GM23338 (cell line): Measurements from ENCODE around the gene SOD2. TPM values are rescaled to one million over a fixed set of nuclear protein-coding genes. Genes with fewer than 3 reads are reported as not detected.

Experiments used
- ATAC-seq: fragments of 200-7000 bp; cut with Tn5 transposase; 3 replicates; pipeline ENCODE4 v1.9.1; 2020
- DNase-seq: peaks from one replicate; pipeline ENCODE4 v3.0.0-alpha.2; 2015; ENCODE audit warnings: low spot score
- H2AFZ ChIP-seq: fragments of 200-600 bp; sonication (generic); 2 replicates; pipeline ENCODE4 v1.8.0; 2016; ENCODE audit warnings: antibody characterized with exemption, mild to moderate bottlenecking, moderate library complexity
- H3F3A ChIP-seq: fragments of 200-600 bp; sonication (generic); replicated peaks from 2 replicates; pipeline ENCODE4 v1.8.0; 2017; ENCODE audit warnings: antibody characterized with exemption, mixed run types, low read depth
- H3K27ac ChIP-seq: fragments of 200-600 bp; sonication (generic); 2 replicates; pipeline ENCODE4 v1.6.1; 2016; ENCODE audit warnings: low read depth
- H3K27me3 ChIP-seq: fragments of 200-600 bp; sonication (generic); 2 replicates; pipeline ENCODE4 v1.8.0; 2016; ENCODE audit warnings: mild to moderate bottlenecking, mixed run types, moderate library complexity; ENCODE audit not compliant: insufficient read depth
- H3K36me3 ChIP-seq: fragments of 200-600 bp; sonication (generic); 2 replicates; pipeline ENCODE4 v1.8.0; 2016; ENCODE audit warnings: mild to moderate bottlenecking; ENCODE audit not compliant: insufficient read depth
- H3K4me1 ChIP-seq: fragments of 200-600 bp; sonication (generic); 2 replicates; pipeline ENCODE4 v1.8.0; 2016; ENCODE audit warnings: mild to moderate bottlenecking, moderate library complexity; ENCODE audit not compliant: insufficient read depth
- H3K4me2 ChIP-seq: fragments of 200-600 bp; sonication (generic); 2 replicates; pipeline ENCODE4 v1.7.1; 2017; ENCODE audit warnings: mixed run types
- H3K4me3 ChIP-seq: fragments of 200-600 bp; sonication (generic); 2 replicates; pipeline ENCODE4 v1.6.1; 2016; ENCODE audit warnings: mixed run types
- H3K79me2 ChIP-seq: fragments of 200-600 bp; sonication (generic); replicated peaks from 2 replicates; pipeline ENCODE4 v1.8.0; 2017; ENCODE audit warnings: mild to moderate bottlenecking; ENCODE audit not compliant: insufficient read depth
- H3K9me2 ChIP-seq: fragments of 200-600 bp; sonication (generic); 2 replicates; pipeline ENCODE4 v1.8.0; 2017; ENCODE audit not compliant: insufficient read depth
- H4K20me1 ChIP-seq: fragments of 200-600 bp; sonication (generic); replicated peaks from 2 replicates; pipeline ENCODE4 v1.8.0; 2017; ENCODE audit warnings: mild to moderate bottlenecking; ENCODE audit not compliant: insufficient read depth
- H3K27ac Mint-ChIP-seq: 2 replicates; pipeline ENCODE4 v1.8.0; 2020; ENCODE audit warnings: inconsistent platforms, mild to moderate bottlenecking, moderate library complexity, mixed read lengths
- H3K27me3 Mint-ChIP-seq: 3 replicates; pipeline ENCODE4 v1.8.0; 2022; ENCODE audit warnings: low read depth, mild to moderate bottlenecking, moderate library complexity, mixed read lengths, inconsistent platforms; ENCODE audit not compliant: insufficient read depth, poor library complexity
- H3K36me3 Mint-ChIP-seq: 3 replicates; pipeline ENCODE4 v1.8.0; 2021; ENCODE audit warnings: low read depth, mild to moderate bottlenecking, inconsistent platforms, moderate library complexity, mixed read lengths
- H3K4me1 Mint-ChIP-seq: 3 replicates; pipeline ENCODE4 v1.8.0; 2020; ENCODE audit warnings: mild to moderate bottlenecking, inconsistent platforms, mixed read lengths
- H3K4me3 Mint-ChIP-seq: 3 replicates; pipeline ENCODE4 v1.8.0; 2021; ENCODE audit warnings: moderate library complexity, mild to moderate bottlenecking, inconsistent platforms, mixed read lengths
- H3K9me3 Mint-ChIP-seq: 3 replicates; pipeline ENCODE4 v1.8.0; 2020; ENCODE audit warnings: moderate library complexity, mild to moderate bottlenecking, inconsistent platforms, mixed read lengths
- CREB1 ChIP-seq: fragments of 250-450 bp; sonication (Bioruptor Pico); IDR thresholded peaks from 2 replicates; pipeline ENCODE4 v1.5.0; 2020; ENCODE audit warnings: low read depth, mild to moderate bottlenecking, moderate library complexity
- EZH2 ChIP-seq: fragments of 200-600 bp; sonication (generic); IDR thresholded peaks from one replicate; pipeline ENCODE4 v1.8.0; 2017; ENCODE audit warnings: antibody characterized with exemption, mild to moderate bottlenecking, low read depth; ENCODE audit not compliant: unreplicated experiment
- EZH2phosphoT487 ChIP-seq: fragments of 200-600 bp; sonication (generic); IDR thresholded peaks from one replicate; pipeline ENCODE4 v1.8.1; 2018; ENCODE audit warnings: antibody characterized with exemption; ENCODE audit not compliant: unreplicated experiment
- NANOG ChIP-seq: IDR thresholded peaks from 2 replicates; pipeline ENCODE4 v1.6.1; 2016; ENCODE audit warnings: antibody characterized with exemption, borderline replicate concordance
- POLR2AphosphoS5 ChIP-seq: IDR thresholded peaks from 2 replicates; pipeline ENCODE4 v1.6.1; 2016; ENCODE audit warnings: antibody characterized with exemption, low read depth
- REST ChIP-seq: IDR thresholded peaks from one replicate; pipeline ENCODE4 v1.6.1; 2018; ENCODE audit warnings: antibody characterized with exemption; ENCODE audit not compliant: unreplicated experiment
- STAT1 ChIP-seq: IDR thresholded peaks from one replicate; pipeline ENCODE4 v1.6.1; 2016; ENCODE audit warnings: antibody characterized with exemption; ENCODE audit not compliant: unreplicated experiment
- ZNF114 ChIP-seq: fragments of 250-450 bp; sonication (Bioruptor Pico); IDR thresholded peaks from 2 replicates; pipeline ENCODE4 v1.5.0; 2020; ENCODE audit warnings: mild to moderate bottlenecking, moderate library complexity
- ZNF331 ChIP-seq: fragments of 250-450 bp; sonication (Bioruptor Pico); IDR thresholded peaks from 2 replicates; pipeline ENCODE4 v1.5.0; 2020; ENCODE audit warnings: low read depth, mild to moderate bottlenecking, moderate library complexity
- ZNF462 ChIP-seq: fragments of 250-450 bp; sonication (Bioruptor Pico); IDR thresholded peaks from 2 replicates; pipeline ENCODE4 v1.5.0; 2020; ENCODE audit warnings: mild to moderate bottlenecking, moderate library complexity
- polyA plus RNA-seq: library from polyadenylated mRNA; unstranded; fragments of >200 nt; fragmentation: Nextera tagmentation; extraction: Ambion mirVana; gene quantifications from 2 replicates; pipeline ENCODE4 v1.2.1, GENCODE V29; 2016
- total RNA-seq: library from RNA; depleted of rRNA; stranded (reverse); fragments of >200 nt; shearing (Covaris generic); gene quantifications from 2 replicates; pipeline ENCODE4 v1.2.3, GENCODE V29; 2014
- TF ChIP-seq, protein P1 (sequence below): IDR thresholded peaks from 2 replicates; pipeline ENCODE4 v1.6.1; 2016; ENCODE audit warnings: antibody characterized with exemption
- TF ChIP-seq, protein P2 (sequence below), 2 experiments: fragments of 200-600 bp in 1 of 2; sonication (generic) in 1 of 2; conservative IDR thresholded peaks; 2 replicates each; pipeline versions ENCODE4 v1.5.1 to v1.6.1; 2016 to 2017; ENCODE audit warnings: antibody characterized with exemption in 2 of 2, low read depth in 2 of 2, mild to moderate bottlenecking in 2 of 2, moderate library complexity in 1 of 2

The SOD2 gene
- total and polyA plus RNA-seq, 2 experiments from 2014 or later = 44.1 to 73.0 TPM

GRCh38 chr6:159729598-159730331 is 36.7 kb upstream of the SOD2 start:
- peaks cover 10% of the 10 kb centered on the region for H3K27me3 Mint-ChIP-seq
- no peaks in the 10 kb centered on the region for H3K9me3 Mint-ChIP-seq
- H3K4me2 ChIP-seq = peak overlapping the region; percentile 89
- ATAC-seq (no peak), DNase-seq (peak; percentile 30)
- no peaks in the 10 kb centered on the region for H3K27me3 ChIP-seq
- H3K36me3 ChIP-seq = no peaks in the 10 kb centered on the region
- peak overlapping the region; percentile 86 for H3K4me3 ChIP-seq
- H3K36me3 Mint-ChIP-seq = peaks cover 24% of the 10 kb centered on the region; the same call in 2 of the 3 replicates
- 0 out of 2 replicates have a peak, but pooled peaks cover 3% of the 10 kb centered on the region for H3F3A ChIP-seq
- no peak overlapping the region for H3K27ac ChIP-seq
- peaks cover 17% of the 10 kb centered on the region; the same call in 2 of the 3 replicates for H3K4me1 Mint-ChIP-seq
- no peak overlapping the region for H3K27ac Mint-ChIP-seq
- peaks cover 88% of the 10 kb centered on the region for H3K79me2 ChIP-seq
- H3K4me3 Mint-ChIP-seq = peak overlapping the region; percentile 93
- no peaks in the 10 kb centered on the region for H3K9me2 ChIP-seq
- TF ChIP-seq EZH2phosphoT487 (no peak), ZNF331 (CRISPR knock-in tag) (no peak), ZNF462 (CRISPR knock-in tag) (no peak), STAT1 (no peak), EZH2 (no peak), ZNF114 (CRISPR knock-in tag) (no peak), NANOG (no peak), POLR2AphosphoS5 (no peak), CREB1 (CRISPR knock-in tag) (no peak), REST (no peak)
- TF ChIP-seq, protein P1, sequence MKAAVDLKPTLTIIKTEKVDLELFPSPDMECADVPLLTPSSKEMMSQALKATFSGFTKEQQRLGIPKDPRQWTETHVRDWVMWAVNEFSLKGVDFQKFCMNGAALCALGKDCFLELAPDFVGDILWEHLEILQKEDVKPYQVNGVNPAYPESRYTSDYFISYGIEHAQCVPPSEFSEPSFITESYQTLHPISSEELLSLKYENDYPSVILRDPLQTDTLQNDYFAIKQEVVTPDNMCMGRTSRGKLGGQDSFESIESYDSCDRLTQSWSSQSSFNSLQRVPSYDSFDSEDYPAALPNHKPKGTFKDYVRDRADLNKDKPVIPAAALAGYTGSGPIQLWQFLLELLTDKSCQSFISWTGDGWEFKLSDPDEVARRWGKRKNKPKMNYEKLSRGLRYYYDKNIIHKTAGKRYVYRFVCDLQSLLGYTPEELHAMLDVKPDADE = no peak
- TF ChIP-seq, protein P2, sequence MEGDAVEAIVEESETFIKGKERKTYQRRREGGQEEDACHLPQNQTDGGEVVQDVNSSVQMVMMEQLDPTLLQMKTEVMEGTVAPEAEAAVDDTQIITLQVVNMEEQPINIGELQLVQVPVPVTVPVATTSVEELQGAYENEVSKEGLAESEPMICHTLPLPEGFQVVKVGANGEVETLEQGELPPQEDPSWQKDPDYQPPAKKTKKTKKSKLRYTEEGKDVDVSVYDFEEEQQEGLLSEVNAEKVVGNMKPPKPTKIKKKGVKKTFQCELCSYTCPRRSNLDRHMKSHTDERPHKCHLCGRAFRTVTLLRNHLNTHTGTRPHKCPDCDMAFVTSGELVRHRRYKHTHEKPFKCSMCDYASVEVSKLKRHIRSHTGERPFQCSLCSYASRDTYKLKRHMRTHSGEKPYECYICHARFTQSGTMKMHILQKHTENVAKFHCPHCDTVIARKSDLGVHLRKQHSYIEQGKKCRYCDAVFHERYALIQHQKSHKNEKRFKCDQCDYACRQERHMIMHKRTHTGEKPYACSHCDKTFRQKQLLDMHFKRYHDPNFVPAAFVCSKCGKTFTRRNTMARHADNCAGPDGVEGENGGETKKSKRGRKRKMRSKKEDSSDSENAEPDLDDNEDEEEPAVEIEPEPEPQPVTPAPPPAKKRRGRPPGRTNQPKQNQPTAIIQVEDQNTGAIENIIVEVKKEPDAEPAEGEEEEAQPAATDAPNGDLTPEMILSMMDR (conservative IDR thresholded peaks at IDR 0.05; ENCODE audit: low read depth in 2 of 2) = no peak
- H3K4me1 ChIP-seq = peaks cover 19% of the 10 kb centered on the region
- no peak overlapping the region for H2AFZ ChIP-seq
- H4K20me1 ChIP-seq = peaks cover 61% of the 10 kb centered on the region
